Testis (tissue), 3 donors: ENCODE results near the gene SDK1. TPM values are rescaled to one million over a fixed set of nuclear protein-coding genes. Genes with fewer than 3 reads are reported as not detected.

ENCODE experiments used
- DNase-seq: peaks from one replicate; pipeline ENCODE4 v3.0.0-alpha.2; 2019
- H3K27ac ChIP-seq, 2 donors: fragments of 200-600 bp; sonication (generic); one replicate each; pipeline ENCODE4 v1.5.1; 2019
- H3K27me3 ChIP-seq: fragments of 200-600 bp; sonication (generic); one replicate; pipeline ENCODE4 v1.5.1; 2019
- H3K36me3 ChIP-seq: fragments of 200-600 bp; sonication (generic); one replicate; pipeline ENCODE4 v1.5.1; 2017; ENCODE audit warnings: low read depth; ENCODE audit errors: missing control alignments
- H3K4me1 ChIP-seq: fragments of 200-600 bp; sonication (generic); one replicate; pipeline ENCODE4 v1.5.1; 2019
- H3K4me3 ChIP-seq, 2 donors: fragments of 200-600 bp; sonication (generic); one replicate each; pipeline ENCODE4 v1.5.1; 2017 to 2019
- H3K9me3 ChIP-seq: fragments of 200-600 bp; sonication (generic); one replicate; pipeline ENCODE4 v1.5.1; 2017
- CTCF ChIP-seq, 3 experiments: fragments of 450-650 bp in 2 of 3; fragments of 200-600 bp in 1 of 3; sonication (generic) in 1 of 3; IDR thresholded peaks; one replicate each; pipeline ENCODE4 v1.5.1; 2016 to 2019; ENCODE audit warnings: antibody characterized with exemption in 3 of 3, mild to moderate bottlenecking in 2 of 3, moderate library complexity in 1 of 3
- POLR2A ChIP-seq: fragments of 450-650 bp; IDR thresholded peaks from one replicate; pipeline ENCODE4 v1.6.1; 2017; ENCODE audit warnings: antibody characterized with exemption, mild to moderate bottlenecking, moderate library complexity
- WGBS, 2 donors: methylation state at CpG; one replicate each; pipeline ENCODE4 v1.1.5; 2018; 5-methylcytosine and 5-hydroxymethylcytosine counted together
- intact Hi-C: fragments of 100-400 bp; cut with DNase I; formaldehyde crosslinking; loops from one replicate; pipeline ENCODE4 v1.15.1; 2023; ENCODE audit warnings: low total_unique reads
- polyA plus RNA-seq: library from polyadenylated mRNA; stranded (reverse); fragments of 350-450 nt; fragmentation: Illumina TruSeq; extraction: RNeasy Lipid Tissue Mini Kit (QIAGEN cat#74804); gene quantifications from one replicate; pipeline ENCODE4 v1.2.3, GENCODE V29; 2014; ENCODE audit warnings: low read depth, low replicate concordance; ENCODE audit not compliant: insufficient read depth
- total RNA-seq, 2 donors: library from RNA; depleted of rRNA; stranded (reverse); fragments of >200 nt; gene quantifications; one replicate each; pipeline ENCODE4 v1.2.3, GENCODE V29; 2016

The SDK1 gene
- total and polyA plus RNA-seq, 3 donors from 2014 or later, result 20.0 to 36.2 (median 24.9) TPM

DNA sequence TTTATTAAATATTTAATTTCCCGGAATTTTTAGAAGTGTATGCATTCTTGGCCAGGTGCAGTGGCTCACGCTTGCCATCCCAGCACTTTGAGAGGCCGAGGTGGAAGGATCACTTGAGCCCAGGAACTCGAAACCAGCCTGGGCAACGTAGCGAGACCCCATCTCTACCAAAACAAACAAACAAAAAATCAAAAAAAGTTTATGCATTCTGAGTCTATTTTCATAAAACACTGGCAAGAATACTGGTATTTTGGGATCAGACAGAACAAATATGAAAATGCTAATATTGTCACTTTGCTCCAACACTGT is 940.2 kb downstream of the SDK1 start:
- Histone ChIP-seq H3K36me3 (no peaks in the 10 kb centered on the region), H3K27ac (no peak overlapping the region), H3K27me3 (no peaks in the 10 kb centered on the region), H3K4me1 (no peaks in the 10 kb centered on the region), H3K9me3 (no peaks in the 10 kb centered on the region), H3K4me3 (no peak overlapping the region)
- DNase-seq, result no peak
- TF ChIP-seq POLR2A, result no peak
- TF ChIP-seq CTCF (IDR thresholded peaks at IDR 0.05), result no peak
- intact Hi-C loops, result no loop called here
- WGBS, 2 donors, result 90 to 93% methylated on average over 6 of the region's 6 CpGs

GRCh38 chr7:4241791-4242190 is 940.7 kb downstream of the SDK1 start:
- intact Hi-C loops, result no loop called here
- Histone ChIP-seq H3K27ac (no peak overlapping the region), H3K27me3 (no peaks in the 10 kb centered on the region), H3K36me3 (no peaks in the 10 kb centered on the region), H3K4me1 (no peaks in the 10 kb centered on the region), H3K9me3 (no peaks in the 10 kb centered on the region), H3K4me3 (no peak overlapping the region)
- WGBS, 2 donors, result 96 to 100% methylated on average over 1 to 11 of the region's 12 CpGs
- DNase-seq, result no peak
- TF ChIP-seq POLR2A, result no peak
- TF ChIP-seq CTCF (IDR thresholded peaks at IDR 0.05), result no peak

GRCh38 chr7:4242706-4243105 is 941.7 kb downstream of the SDK1 start:
- no peak overlapping the region for H3K27ac ChIP-seq
- H3K4me1 ChIP-seq, result no peaks in the 10 kb centered on the region
- DNase-seq, result no peak
- H3K27me3 ChIP-seq, result no peaks in the 10 kb centered on the region
- no peak overlapping the region for H3K4me3 ChIP-seq
- intact Hi-C loops, result no loop called here
- H3K9me3 ChIP-seq, result no peaks in the 10 kb centered on the region
- no peaks in the 10 kb centered on the region for H3K36me3 ChIP-seq
- 85 to 90% methylated on average over 4 to 11 of the region's 11 CpGs for WGBS, 2 donors
- no peak for TF ChIP-seq CTCF (IDR thresholded peaks at IDR 0.05)
- no peak for TF ChIP-seq POLR2A

- intact Hi-C loops, result no loop called here
- Histone ChIP-seq H3K4me3 (no peak overlapping the region), H3K36me3 (no peaks in the 10 kb centered on the region), H3K27me3 (no peaks in the 10 kb centered on the region), H3K4me1 (no peaks in the 10 kb centered on the region), H3K9me3 (no peaks in the 10 kb centered on the region), H3K27ac (no peak overlapping the region)
- 96 to 97% methylated on average over 4 of the region's 4 CpGs for WGBS, 2 donors
- TF ChIP-seq POLR2A (no peak), CTCF (IDR thresholded peaks at IDR 0.05) (no peak)
- DNase-seq, result no peak
These were observed 943.0 kb downstream of the SDK1 start for GRCh38 chr7:4244041-4244440.

DNA sequence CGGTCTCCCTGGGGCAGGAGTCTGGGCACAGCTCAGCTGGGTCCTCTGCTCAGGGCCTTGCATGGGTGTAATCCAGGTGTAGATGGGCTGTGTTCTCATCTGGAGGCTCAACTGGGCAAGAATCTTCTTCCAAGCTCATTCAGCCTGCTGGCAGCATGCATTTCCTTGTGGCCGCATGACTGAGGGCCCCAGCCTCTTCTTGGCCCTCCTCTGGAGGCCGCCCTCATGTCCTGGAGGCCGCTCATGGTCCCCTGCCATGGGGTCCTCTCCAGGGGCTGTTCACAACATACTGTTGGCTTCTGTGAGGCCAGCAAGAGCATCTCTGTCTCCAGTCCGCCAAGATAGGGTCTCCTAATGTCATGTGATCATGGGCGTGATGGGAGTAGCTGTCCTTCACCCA is 943.6 kb downstream of the SDK1 start:
- Histone ChIP-seq H3K27ac (no peak overlapping the region), H3K4me1 (no peaks in the 10 kb centered on the region), H3K27me3 (no peaks in the 10 kb centered on the region), H3K9me3 (no peaks in the 10 kb centered on the region), H3K4me3 (no peak overlapping the region), H3K36me3 (no peaks in the 10 kb centered on the region)
- TF ChIP-seq CTCF (IDR thresholded peaks at IDR 0.05) (no peak), POLR2A (no peak)
- no peak for DNase-seq
- 77 to 89% methylated on average over 5 to 6 of the region's 6 CpGs for WGBS, 2 donors
- intact Hi-C loops, result no loop called here
